Fibroblast of mammary gland (primary cell): ENCODE results near the gene ADAMTS2.

ENCODE experiments used
- DNase-seq: peaks from one replicate; pipeline ENCODE4 v3.0.0-alpha.2; 2010; ENCODE audit warnings: low read depth
- H3K4me3 ChIP-seq: 2 replicates; pipeline ENCODE4 v1.5.1; 2011; ENCODE audit warnings: low read depth, mild to moderate bottlenecking, low read length, moderate library complexity; ENCODE audit not compliant: control insufficient read depth
- TF ChIP-seq, protein P1 (sequence below): conservative IDR thresholded peaks from 2 replicates; pipeline ENCODE4 v1.5.1; 2011; ENCODE audit warnings: low read depth, low read length, inconsistent platforms; ENCODE audit not compliant: control insufficient read depth, insufficient read depth

The ADAMTS2 gene

DNA sequence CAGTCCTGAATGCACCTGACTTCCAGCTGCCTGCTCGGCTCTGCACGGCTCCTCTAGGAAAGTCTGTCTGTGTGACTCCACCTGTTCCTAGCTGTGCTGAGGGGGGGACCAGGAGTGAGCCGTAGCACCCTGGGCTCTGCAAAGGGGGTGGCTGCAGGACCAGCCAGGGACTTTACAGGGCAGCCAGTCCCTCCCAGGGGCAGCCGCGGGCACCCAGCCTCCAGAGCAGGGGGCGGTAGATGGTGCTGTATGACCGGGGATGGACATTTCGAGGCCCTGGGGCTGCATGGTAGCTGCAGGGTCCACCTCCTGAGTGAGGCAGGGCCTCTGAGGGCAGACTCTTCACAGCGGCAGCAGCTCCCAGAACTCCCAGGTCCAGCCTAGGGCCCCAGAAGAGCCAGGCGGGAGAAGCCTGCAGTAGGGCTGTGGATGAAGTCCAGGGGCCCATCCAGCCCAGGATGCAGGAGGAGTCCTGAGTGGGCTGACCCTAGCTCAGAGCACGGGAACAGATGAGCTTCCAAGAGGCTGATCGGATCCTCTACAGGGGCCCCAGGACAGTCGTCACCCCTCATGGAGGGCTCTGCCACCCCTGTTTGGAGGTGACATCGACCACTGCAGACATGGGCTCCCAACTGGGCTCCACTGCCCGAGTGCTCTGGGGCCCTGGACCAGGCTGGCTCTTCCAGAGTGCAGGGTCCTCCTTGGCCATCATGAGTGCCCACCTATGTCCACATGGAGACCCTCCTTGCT lies 179.7 kb downstream of the ADAMTS2 start:
- H3K4me3 ChIP-seq, result no peak overlapping the region
- no peak for DNase-seq
- TF ChIP-seq, protein P1, sequence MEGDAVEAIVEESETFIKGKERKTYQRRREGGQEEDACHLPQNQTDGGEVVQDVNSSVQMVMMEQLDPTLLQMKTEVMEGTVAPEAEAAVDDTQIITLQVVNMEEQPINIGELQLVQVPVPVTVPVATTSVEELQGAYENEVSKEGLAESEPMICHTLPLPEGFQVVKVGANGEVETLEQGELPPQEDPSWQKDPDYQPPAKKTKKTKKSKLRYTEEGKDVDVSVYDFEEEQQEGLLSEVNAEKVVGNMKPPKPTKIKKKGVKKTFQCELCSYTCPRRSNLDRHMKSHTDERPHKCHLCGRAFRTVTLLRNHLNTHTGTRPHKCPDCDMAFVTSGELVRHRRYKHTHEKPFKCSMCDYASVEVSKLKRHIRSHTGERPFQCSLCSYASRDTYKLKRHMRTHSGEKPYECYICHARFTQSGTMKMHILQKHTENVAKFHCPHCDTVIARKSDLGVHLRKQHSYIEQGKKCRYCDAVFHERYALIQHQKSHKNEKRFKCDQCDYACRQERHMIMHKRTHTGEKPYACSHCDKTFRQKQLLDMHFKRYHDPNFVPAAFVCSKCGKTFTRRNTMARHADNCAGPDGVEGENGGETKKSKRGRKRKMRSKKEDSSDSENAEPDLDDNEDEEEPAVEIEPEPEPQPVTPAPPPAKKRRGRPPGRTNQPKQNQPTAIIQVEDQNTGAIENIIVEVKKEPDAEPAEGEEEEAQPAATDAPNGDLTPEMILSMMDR, result no peak

DNA sequence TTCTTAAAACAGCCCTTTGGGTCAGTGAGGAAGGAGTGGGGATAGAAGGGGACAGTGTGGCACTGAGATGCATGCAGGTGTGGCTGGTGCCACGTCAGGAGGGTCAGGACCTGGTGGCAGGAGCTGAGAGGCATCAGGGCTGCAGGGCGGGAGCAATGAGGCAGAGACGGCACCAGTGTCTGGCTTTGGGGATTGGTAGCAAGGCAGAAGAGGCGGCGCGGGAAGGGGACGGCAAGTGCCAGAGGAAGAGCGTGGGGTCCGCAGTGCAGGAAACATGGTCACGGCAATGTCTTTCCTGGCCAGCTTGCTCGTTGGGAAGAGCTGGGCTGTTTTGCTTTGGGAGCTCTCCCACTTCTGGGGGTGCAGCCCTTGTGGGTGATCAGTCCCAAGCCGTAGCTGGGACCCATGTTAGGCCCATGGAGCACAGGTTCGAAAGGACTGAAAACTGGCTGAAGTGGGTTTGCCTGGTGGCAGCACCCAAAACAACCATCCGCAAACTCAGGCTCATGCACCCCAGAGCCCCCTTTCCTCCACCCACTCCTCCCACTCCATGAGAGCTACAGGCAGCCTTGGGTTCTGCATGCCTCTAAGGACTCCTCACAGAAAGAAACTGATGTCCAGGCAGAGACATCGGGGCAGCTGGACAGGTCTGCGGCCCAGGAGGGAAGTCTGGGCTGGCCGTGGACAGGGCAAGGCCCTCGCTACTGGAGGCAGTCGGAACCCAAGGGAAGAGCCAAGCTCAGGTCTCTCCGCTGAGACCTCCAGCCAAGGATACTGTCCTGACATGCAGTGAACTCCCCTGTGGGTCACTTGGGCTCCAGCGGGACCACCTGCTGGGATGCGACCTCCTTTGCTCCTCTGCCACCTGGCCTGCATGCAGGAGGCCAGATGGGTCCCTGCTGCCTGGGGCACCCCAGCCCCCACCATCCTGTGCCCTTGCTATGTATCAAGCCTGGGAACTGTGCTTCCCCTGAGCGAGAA lies 180.6 kb downstream of the ADAMTS2 start:
- TF ChIP-seq, protein P1, result no peak
- no peak for DNase-seq
- no peak overlapping the region for H3K4me3 ChIP-seq

DNA sequence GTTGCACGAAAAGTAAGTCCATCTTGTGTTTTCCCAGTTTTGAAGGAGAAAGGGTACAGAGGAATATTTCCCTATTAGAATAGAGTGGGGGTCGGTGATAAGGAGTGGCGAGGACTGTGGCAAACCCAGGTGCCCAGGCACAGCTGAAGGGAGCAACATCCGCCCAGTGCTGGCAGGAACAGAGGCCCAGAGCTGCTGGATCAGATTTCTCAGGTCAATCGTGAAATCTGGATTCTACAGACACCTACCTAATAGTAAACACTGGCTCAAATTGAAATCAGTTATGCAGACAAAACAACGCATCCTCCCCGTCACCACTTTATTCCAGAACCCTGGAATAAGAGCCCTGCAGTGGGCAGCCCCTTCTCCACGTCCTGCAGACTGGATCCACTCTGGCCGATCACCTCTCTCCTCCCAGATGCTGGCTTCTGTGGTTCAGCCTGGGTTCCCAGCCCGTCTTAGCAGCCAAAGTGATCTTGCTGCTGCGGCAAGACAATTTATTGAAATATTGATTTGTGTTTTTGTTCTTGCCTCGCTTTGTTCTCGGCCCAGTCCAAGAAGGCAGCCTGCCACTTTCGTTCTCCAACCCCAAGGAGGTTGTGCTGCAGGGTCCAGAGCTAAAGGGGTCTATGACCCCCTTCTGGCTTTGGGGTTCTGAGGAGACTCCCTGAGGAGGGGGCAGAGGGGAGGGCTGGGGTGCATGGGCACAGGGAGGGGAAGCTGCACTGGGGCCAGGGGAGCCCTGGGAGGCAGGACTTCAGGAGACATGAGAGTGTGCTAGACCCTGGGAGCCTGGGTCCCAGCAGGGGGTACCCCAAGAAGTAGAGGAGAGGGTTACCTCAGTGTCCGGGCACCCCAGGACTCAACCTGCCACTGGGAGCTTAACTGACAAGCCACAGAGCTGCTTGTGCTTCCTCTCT lies 181.8 kb downstream of the ADAMTS2 start:
- no peak for DNase-seq
- TF ChIP-seq, protein P1, result no peak
- no peak overlapping the region for H3K4me3 ChIP-seq

DNA sequence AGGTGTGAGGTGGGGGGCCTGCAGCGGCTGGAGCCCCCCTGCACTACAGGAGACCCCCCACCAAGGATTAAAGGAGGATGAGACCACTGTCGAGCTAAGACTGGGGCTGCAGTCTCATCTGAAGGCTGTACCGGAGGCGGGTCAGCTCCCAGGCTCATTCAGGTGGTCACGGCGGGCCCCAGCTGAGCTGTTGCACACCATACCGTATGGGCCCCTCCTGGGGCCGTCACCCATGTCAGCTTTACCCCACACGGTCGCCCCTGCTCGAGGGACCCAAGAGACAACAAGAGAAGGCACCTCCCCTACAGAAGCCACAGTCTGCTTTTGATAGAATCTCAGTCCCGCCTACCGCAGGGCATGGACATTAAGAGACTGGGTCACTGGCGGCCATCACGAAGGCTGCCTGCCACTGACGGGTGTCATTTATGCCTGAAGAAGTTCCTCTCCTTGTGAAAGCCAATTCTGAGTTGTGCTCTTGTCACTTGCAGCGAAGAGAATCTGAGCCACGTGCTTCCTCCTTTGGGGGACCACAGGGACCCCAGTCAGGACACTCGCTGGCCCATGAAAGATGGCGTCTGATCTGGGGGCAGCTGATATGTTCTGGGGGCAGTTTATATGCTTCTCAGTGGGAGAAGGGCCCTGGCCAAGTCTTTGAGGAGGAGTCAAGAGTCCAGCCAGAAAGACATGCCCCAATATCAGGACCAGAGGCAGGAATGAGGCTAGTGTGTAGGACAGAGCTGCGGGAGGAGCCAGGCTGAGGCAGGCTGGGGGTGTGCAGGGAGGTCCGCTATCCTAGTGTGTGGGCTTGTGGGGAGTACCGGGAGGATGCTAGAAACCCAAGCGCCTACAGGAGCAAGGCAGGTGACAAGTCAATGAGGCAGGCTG lies 182.7 kb downstream of the ADAMTS2 start:
- no peak overlapping the region for H3K4me3 ChIP-seq
- DNase-seq, result no peak
- TF ChIP-seq, protein P1, result no peak

DNA sequence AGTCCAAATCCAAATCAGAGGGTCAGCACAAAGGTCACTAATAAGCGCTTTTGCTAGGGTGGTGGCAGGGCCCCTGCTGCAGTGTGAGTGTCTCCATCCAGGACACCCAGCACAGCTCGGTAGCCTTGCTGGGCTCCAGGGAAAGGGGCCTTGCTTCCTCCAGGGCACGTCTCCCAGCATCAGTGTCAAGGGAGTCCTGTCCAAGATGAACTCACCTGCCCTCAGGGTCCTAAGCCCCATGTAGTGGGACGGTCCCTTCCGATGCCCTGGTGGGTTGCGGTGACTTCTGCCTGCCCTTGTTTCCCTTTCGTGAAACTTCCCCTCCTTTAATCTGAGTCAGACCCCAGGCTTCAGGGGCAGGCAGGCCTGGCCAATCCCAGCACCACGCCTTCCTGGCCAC lies 183.4 kb downstream of the ADAMTS2 start:
- H3K4me3 ChIP-seq, result no peak overlapping the region
- TF ChIP-seq, protein P1, result no peak
- DNase-seq, result no peak
